Measurements from ENCODE around the gene PLA2G4F. TPM values are rescaled to one million over a fixed set of nuclear protein-coding genes. Genes with fewer than 3 reads are reported as not detected.

PLA2G4F gene
- total and polyA plus RNA-seq, 10 of the 15 experiments (the other 5 are each of a cell fraction or from before 2014, with no cell fraction given), result not detected

GRCh38 chr15:42151736-42152135 is 4.7 kb downstream of the PLA2G4F start (continued):
- no peak for TF ChIP-seq BCLAF1 (IDR thresholded peaks at IDR 0.05)
- TF ChIP-seq RB1 (IDR thresholded peaks at IDR 0.05; ENCODE audit: borderline replicate concordance), result no peak
- no peak for TF ChIP-seq POLR2AphosphoS5 (IDR thresholded peaks at IDR 0.05; ENCODE audit: low read length)
- TF ChIP-seq PAX5 (IDR thresholded peaks at IDR 0.05; ENCODE audit: borderline replicate concordance, low read depth, low read length), result no peak
- no peak for TF ChIP-seq ETV6 (conservative IDR thresholded peaks at IDR 0.05 in 1 of 2, IDR thresholded peaks at IDR 0.05 in 1 of 2; ENCODE audit: borderline replicate concordance in 1 of 2, low read depth in 1 of 2)
- no peak for TF ChIP-seq ZNF687 (IDR thresholded peaks at IDR 0.05)
- no peak for TF ChIP-seq ZNF592 (IDR thresholded peaks at IDR 0.05)
- TF ChIP-seq CREM (IDR thresholded peaks at IDR 0.05; ENCODE audit: low read depth), result no peak
- TF ChIP-seq HDAC2 (IDR thresholded peaks at IDR 0.05), result no peak
- TF ChIP-seq ZNF384 (IDR thresholded peaks at IDR 0.05; ENCODE audit: borderline replicate concordance, low read depth, low read length), result no peak

All from GM12878 (cell line).